Measurements from ENCODE around the gene SNX24. TPM values are rescaled to one million over a fixed set of nuclear protein-coding genes. Genes with fewer than 3 reads are reported as not detected.

SNX24 gene
- total and polyA plus RNA-seq, 10 of the 15 experiments (the other 5 are each of a cell fraction or from before 2014, with no cell fraction given): 0.15 to 6.6 (median 4.1) TPM

DNA sequence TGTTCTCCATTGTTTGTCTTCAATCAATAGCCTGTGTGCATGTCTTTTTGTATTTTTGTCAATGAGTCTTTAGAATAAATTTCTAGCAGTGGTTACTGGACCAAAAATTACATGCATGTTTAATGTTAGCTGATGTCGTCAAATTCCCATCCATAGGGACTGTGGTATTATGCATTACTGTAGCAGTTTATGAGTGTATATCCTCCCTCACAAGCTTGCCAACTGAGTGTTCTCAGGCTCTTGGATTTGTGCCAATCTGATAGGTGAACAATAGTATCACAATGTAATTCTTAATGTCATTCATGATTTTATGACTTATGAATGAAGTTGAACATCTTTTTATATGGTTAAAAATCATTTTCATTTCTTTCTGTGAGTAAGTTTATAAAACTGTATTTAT, 13.0 kb downstream of the SNX24 start:
- H3K36me3 ChIP-seq (ENCODE audit: control insufficient read depth in 2 of 2, insufficient read depth in 2 of 2, low read length in 1 of 2): no peaks in the 10 kb centered on the region
- ChIA-PET POLR2A (no interaction called here), RAD21 (ENCODE audit: unreplicated experiment) (no interaction called here), SMC1A (ENCODE audit: uncharacterized antibody, unreplicated experiment) (interaction anchor here (0.8 kb wide), 1 partner anchor 155 kb away, joined by 3 read pairs; no protein-coding TSS in a partner anchor), CTCF (no interaction called here)
- H3K4me1 ChIP-seq (ENCODE audit: control insufficient read depth, insufficient read depth, low read length): no peaks in the 10 kb centered on the region
- no peak overlapping the region for H3K27ac ChIP-seq (ENCODE audit: control insufficient read depth, insufficient read depth)
- no peaks in the 10 kb centered on the region for H3K27me3 ChIP-seq (replicated peaks in 1 of 2; ENCODE audit: control insufficient read depth in 2 of 2, insufficient read depth in 2 of 2, low read length in 1 of 2)
- H3K4me3 ChIP-seq: no peak overlapping the region
- TF ChIP-seq MTA2 (IDR thresholded peaks at IDR 0.05; ENCODE audit: low read depth): no peak
- TF ChIP-seq ZNF217 (IDR thresholded peaks at IDR 0.05): no peak
- no peak for TF ChIP-seq RBBP5 (conservative IDR thresholded peaks at IDR 0.05)
- TF ChIP-seq YY1 (IDR thresholded peaks at IDR 0.05; ENCODE audit: low read depth, low read length): no peak
- TF ChIP-seq, protein P1, sequence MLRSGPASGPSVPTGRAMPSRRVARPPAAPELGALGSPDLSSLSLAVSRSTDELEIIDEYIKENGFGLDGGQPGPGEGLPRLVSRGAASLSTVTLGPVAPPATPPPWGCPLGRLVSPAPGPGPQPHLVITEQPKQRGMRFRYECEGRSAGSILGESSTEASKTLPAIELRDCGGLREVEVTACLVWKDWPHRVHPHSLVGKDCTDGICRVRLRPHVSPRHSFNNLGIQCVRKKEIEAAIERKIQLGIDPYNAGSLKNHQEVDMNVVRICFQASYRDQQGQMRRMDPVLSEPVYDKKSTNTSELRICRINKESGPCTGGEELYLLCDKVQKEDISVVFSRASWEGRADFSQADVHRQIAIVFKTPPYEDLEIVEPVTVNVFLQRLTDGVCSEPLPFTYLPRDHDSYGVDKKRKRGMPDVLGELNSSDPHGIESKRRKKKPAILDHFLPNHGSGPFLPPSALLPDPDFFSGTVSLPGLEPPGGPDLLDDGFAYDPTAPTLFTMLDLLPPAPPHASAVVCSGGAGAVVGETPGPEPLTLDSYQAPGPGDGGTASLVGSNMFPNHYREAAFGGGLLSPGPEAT (IDR thresholded peaks at IDR 0.05; ENCODE audit: low read depth): no peak
- TF ChIP-seq NFYA (IDR thresholded peaks at IDR 0.05; ENCODE audit: borderline replicate concordance, low read depth, low read length): no peak
- no peak for TF ChIP-seq EZH2 (IDR thresholded peaks at IDR 0.05; ENCODE audit: borderline replicate concordance, control insufficient read depth, low read depth, low read length)
- TF ChIP-seq, protein P2, sequence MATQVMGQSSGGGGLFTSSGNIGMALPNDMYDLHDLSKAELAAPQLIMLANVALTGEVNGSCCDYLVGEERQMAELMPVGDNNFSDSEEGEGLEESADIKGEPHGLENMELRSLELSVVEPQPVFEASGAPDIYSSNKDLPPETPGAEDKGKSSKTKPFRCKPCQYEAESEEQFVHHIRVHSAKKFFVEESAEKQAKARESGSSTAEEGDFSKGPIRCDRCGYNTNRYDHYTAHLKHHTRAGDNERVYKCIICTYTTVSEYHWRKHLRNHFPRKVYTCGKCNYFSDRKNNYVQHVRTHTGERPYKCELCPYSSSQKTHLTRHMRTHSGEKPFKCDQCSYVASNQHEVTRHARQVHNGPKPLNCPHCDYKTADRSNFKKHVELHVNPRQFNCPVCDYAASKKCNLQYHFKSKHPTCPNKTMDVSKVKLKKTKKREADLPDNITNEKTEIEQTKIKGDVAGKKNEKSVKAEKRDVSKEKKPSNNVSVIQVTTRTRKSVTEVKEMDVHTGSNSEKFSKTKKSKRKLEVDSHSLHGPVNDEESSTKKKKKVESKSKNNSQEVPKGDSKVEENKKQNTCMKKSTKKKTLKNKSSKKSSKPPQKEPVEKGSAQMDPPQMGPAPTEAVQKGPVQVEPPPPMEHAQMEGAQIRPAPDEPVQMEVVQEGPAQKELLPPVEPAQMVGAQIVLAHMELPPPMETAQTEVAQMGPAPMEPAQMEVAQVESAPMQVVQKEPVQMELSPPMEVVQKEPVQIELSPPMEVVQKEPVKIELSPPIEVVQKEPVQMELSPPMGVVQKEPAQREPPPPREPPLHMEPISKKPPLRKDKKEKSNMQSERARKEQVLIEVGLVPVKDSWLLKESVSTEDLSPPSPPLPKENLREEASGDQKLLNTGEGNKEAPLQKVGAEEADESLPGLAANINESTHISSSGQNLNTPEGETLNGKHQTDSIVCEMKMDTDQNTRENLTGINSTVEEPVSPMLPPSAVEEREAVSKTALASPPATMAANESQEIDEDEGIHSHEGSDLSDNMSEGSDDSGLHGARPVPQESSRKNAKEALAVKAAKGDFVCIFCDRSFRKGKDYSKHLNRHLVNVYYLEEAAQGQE (IDR thresholded peaks at IDR 0.05; ENCODE audit: low read depth, low read length): no peak
- TF ChIP-seq NRF1 (conservative IDR thresholded peaks at IDR 0.05; ENCODE audit: low read depth, low read length): no peak
- no peak for TF ChIP-seq ZNF274 (IDR thresholded peaks at IDR 0.05; ENCODE audit: insufficient read depth, insufficient read length)
- no peak for TF ChIP-seq BHLHE40 (IDR thresholded peaks at IDR 0.05; ENCODE audit: borderline replicate concordance in 1 of 2, low read depth in 2 of 2, low read length in 1 of 2)
- TF ChIP-seq, protein P3, sequence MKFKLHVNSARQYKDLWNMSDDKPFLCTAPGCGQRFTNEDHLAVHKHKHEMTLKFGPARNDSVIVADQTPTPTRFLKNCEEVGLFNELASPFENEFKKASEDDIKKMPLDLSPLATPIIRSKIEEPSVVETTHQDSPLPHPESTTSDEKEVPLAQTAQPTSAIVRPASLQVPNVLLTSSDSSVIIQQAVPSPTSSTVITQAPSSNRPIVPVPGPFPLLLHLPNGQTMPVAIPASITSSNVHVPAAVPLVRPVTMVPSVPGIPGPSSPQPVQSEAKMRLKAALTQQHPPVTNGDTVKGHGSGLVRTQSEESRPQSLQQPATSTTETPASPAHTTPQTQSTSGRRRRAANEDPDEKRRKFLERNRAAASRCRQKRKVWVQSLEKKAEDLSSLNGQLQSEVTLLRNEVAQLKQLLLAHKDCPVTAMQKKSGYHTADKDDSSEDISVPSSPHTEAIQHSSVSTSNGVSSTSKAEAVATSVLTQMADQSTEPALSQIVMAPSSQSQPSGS (IDR thresholded peaks at IDR 0.05; ENCODE audit: low read length): no peak
- 33% methylated on average over 1 of the region's 1 CpG for WGBS (ENCODE audit: insufficient coverage, insufficient replicate concordance, low lambda C conversion rate, missing lambda C conversion rate)
- ATAC-seq (no peak), FAIRE-seq (no peak), DNase-seq (ENCODE audit: low read depth, low spot score) (no peak)
- H3K9me3 ChIP-seq (replicated peaks; ENCODE audit: control insufficient read depth, insufficient read depth, low read length): no peaks in the 10 kb centered on the region
- no peak overlapping the region for H3K4me2 ChIP-seq (ENCODE audit: control insufficient read depth, insufficient read depth)
- H3K79me2 ChIP-seq (ENCODE audit: control insufficient read depth, insufficient read depth, low read length): no peaks in the 10 kb centered on the region
- H2AFZ ChIP-seq (ENCODE audit: control insufficient read depth, low read depth, low read length): no peak overlapping the region
- in situ Hi-C loops (cut with MboI) (no loop called here), intact Hi-C loops (cut with micrococcal nuclease; ENCODE audit: unreplicated experiment) (no loop called here)
- no TSS peak for BruUV-seq (replicated peaks)
- H4K20me1 ChIP-seq (ENCODE audit: control insufficient read depth, insufficient read depth): no peaks in the 10 kb centered on the region
- H3K9ac ChIP-seq (ENCODE audit: control insufficient read depth, insufficient read depth, low read length): no peak overlapping the region
